NCI-H2107 treated with DMSO at 0.1 percent for 48 hours (cell line): ENCODE results near the gene BPIFB2.

Source experiments
- DNase-seq: peaks from one replicate; lab custom pipeline; 2025; ENCODE audit not compliant: unreplicated experiment; lab: John Stamatoyannopoulos, UW

Gene BPIFB2

GRCh38 chr20:33020278-33021161 lies 13.0 kb downstream of the BPIFB2 start:
- no peak for DNase-seq

GRCh38 chr20:33021879-33022278 lies 14.4 kb downstream of the BPIFB2 start:
- DNase-seq: no peak

GRCh38 chr20:33022289-33022688 lies 14.8 kb downstream of the BPIFB2 start:
- DNase-seq: no peak

- no peak for DNase-seq
Measured at GRCh38 chr20:33022694-33023438, 15.4 kb downstream of the BPIFB2 start.

- DNase-seq: no peak
Measured at GRCh38 chr20:33023439-33024242, 16.1 kb downstream of the BPIFB2 start.

- DNase-seq: no peak
Measured at GRCh38 chr20:33024243-33024560, 16.7 kb downstream of the BPIFB2 start.

- DNase-seq: no peak
Measured at GRCh38 chr20:33024609-33025317, 17.3 kb downstream of the BPIFB2 start.

- DNase-seq: no peak
Measured at GRCh38 chr20:33025318-33025876, 17.9 kb downstream of the BPIFB2 start.

- DNase-seq: no peak
Measured at GRCh38 chr20:33026072-33026778, 18.7 kb downstream of the BPIFB2 start.

GRCh38 chr20:33026779-33027759 lies 19.6 kb downstream of the BPIFB2 start:
- DNase-seq: no peak

- DNase-seq: no peak
Measured at GRCh38 chr20:33027769-33028751, 20.6 kb downstream of the BPIFB2 start.

GRCh38 chr20:33028875-33029274 lies 21.4 kb downstream of the BPIFB2 start:
- no peak for DNase-seq

GRCh38 chr20:33030076-33030475 lies 22.6 kb downstream of the BPIFB2 start:
- DNase-seq: no peak

GRCh38 chr20:33030569-33030968 lies 23.1 kb downstream of the BPIFB2 start:
- DNase-seq: no peak

- no peak for DNase-seq
Measured at GRCh38 chr20:33031531-33031930, 24.0 kb downstream of the BPIFB2 start, which contains the start of gene BPIFB6. TSS of gene BPIFB6 (plus strand) at chr20:33031648. CDS start at chr20:33031648, 0 bp downstream.

GRCh38 chr20:33032555-33032954 lies 25.1 kb downstream of the BPIFB2 start:
- no peak for DNase-seq

GRCh38 chr20:33033381-33033780 lies 25.9 kb downstream of the BPIFB2 start:
- DNase-seq: no peak
